H7 (cell line): ENCODE measurements around the gene ODAD3. TPM values are rescaled to one million over a fixed set of nuclear protein-coding genes. Genes with fewer than 3 reads are reported as not detected.
"Not testable (repeated sequence)": the region's sequence is repeated elsewhere in the genome, so short reads cannot be mapped to it uniquely, and the experiment has no call there.

Experiments used
- DNase-seq: peaks from one replicate; pipeline ENCODE4 v3.0.0; 2012
- H3K27me3 ChIP-seq: 2 replicates; pipeline ENCODE4 v1.6.0; 2011; ENCODE audit warnings: mild to moderate bottlenecking, low read length; ENCODE audit not compliant: control insufficient read depth, insufficient read depth
- H3K36me3 ChIP-seq: replicated peaks from 2 replicates; pipeline ENCODE4 v1.5.1; 2011; ENCODE audit warnings: low read length; ENCODE audit not compliant: control insufficient read depth, insufficient read depth
- H3K4me3 ChIP-seq: 2 replicates; pipeline ENCODE4 v1.5.1; 2011; ENCODE audit warnings: low read depth, mild to moderate bottlenecking, control low read depth, low read length, moderate library complexity; ENCODE audit not compliant: insufficient read depth
- total RNA-seq: library from RNA; depleted of rRNA; stranded (reverse); fragments of >200 nt; shearing (Covaris generic); gene quantifications from 2 replicates; pipeline ENCODE4 v1.2.3, GENCODE V29; 2014; rRNA removed

The ODAD3 gene
- total RNA-seq = 0.66 and 1.4 TPM in 2 replicates

DNA sequence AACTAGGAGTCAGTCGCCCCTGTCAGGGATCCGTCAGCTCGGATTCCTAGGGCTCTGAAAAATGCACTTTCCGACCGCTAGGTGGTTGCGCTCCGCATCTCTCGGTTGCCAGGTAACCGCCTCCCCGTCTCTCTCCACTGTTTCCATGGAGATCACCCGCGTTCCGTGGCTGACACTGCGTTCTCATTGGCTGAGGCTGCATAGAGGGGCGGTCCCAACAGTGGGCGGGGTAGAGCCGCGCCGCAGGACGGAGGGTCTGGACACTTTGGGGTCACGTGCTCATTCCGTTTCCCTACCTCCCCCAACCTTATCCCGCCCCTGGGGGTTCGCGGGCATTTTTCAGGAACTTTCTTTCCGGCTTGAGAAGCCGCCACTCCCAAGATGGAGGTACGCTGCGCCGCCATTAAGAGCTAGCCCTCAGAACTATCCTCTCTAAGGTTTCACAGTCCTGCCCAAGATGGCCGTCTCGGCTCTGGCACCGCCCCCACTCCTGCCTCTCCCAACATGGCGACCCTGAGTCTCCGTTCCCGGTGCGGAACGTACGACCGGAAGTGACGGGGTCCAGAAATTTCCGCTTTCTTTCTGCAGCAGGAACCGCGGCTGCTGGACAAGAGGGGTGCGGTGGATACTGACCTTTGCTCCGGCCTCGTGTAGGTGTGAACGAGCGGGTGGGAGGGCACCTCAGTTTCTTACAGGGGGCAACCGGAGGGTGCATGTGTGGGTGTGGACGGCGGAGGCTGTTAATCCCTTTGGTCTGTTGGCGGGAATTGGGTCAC is at the start of gene ODAD3, which contains the start of gene PRKCSH:
ODAD3 (minus strand) TSS at position 65 of the 776 bp plus-strand sequence. CDS start 105 bp downstream, outside the sequence.
PRKCSH (plus strand) TSS at position 579 of the 776 bp plus-strand sequence. CDS start 483 bp downstream, outside the sequence.
- peak within 1 kb of the TSS; percentile 96 for H3K4me3 ChIP-seq
- no peaks in the 10 kb centered on the region for H3K27me3 ChIP-seq
- DNase-seq = peak; percentile 97
- H3K36me3 ChIP-seq = peaks cover 17% of the 10 kb centered on the region

- peak; percentile 80 for DNase-seq
- Histone ChIP-seq H3K27me3 (peaks cover 34% of the 10 kb centered on the region), H3K4me3 (no peak overlapping the region), H3K36me3 (no peaks in the 10 kb centered on the region)
Observed at GRCh38 chr19:11483366-11484111, 48.6 kb upstream of the ODAD3 start.

- peak; percentile 98 for DNase-seq
- Histone ChIP-seq H3K4me3 (peak overlapping the region; percentile 39), H3K27me3 (peaks cover 37% of the 10 kb centered on the region), H3K36me3 (no peaks in the 10 kb centered on the region)
Observed at GRCh38 chr19:11482384-11483050, 47.6 kb upstream of the ODAD3 start.

- Histone ChIP-seq H3K36me3 (no peaks in the 10 kb centered on the region), H3K4me3 (peak overlapping the region; percentile 39), H3K27me3 (peaks cover 37% of the 10 kb centered on the region)
- peak; percentile 95 for DNase-seq
Observed at GRCh38 chr19:11481534-11482383, 46.8 kb upstream of the ODAD3 start.

DNA sequence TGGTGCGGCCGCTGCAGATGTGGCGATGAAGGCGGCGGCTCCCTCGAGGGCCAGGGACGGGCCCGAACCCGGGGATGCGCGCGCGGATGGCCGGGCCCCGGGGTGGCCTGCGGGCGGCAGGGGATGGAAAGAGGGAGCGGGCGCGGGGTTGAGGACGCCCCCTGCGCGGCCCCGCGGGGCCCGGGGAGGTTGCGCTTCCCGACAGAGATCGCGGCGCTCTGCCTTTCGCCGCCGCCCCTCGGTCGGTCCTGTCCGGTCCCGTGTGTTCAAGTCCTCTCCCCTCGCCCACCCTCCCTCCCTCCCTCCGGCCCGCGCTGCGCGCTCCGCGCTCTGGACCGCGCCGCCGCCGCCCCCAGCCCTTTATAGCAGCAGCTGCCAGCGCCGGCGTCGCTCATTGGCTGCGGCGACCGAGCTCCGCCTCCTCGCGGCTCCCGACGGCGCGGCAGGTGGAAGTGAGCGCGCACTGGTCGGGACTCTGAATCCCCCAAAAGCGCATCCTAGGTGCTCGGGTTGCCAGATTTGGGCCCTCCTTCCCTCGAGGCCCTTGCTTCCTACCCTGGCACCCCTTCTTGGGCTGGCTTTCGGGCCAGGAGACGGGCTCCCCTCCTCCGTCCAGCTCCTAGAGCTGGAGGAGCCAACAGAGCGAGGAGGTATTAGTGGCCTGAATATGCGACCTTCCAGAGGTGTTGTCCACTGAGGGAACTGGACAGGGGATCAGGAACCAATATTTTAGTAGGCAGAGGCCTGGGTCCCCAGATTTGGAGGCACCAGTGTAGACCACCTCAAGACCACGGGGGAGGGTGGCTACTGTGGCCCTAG is 46.0 kb upstream of the ODAD3 start, which contains the start of gene ELAVL3:
ELAVL3 (minus strand) TSS at position 332 of the 819 bp plus-strand sequence. CDS start 438 bp downstream, outside the sequence.
- Histone ChIP-seq H3K27me3 (peaks cover 37% of the 10 kb centered on the region), H3K36me3 (no peaks in the 10 kb centered on the region), H3K4me3 (peak within 1 kb of the TSS; percentile 23; the same call in 1 of the 2 replicates)
- peak; percentile 95 for DNase-seq

DNA sequence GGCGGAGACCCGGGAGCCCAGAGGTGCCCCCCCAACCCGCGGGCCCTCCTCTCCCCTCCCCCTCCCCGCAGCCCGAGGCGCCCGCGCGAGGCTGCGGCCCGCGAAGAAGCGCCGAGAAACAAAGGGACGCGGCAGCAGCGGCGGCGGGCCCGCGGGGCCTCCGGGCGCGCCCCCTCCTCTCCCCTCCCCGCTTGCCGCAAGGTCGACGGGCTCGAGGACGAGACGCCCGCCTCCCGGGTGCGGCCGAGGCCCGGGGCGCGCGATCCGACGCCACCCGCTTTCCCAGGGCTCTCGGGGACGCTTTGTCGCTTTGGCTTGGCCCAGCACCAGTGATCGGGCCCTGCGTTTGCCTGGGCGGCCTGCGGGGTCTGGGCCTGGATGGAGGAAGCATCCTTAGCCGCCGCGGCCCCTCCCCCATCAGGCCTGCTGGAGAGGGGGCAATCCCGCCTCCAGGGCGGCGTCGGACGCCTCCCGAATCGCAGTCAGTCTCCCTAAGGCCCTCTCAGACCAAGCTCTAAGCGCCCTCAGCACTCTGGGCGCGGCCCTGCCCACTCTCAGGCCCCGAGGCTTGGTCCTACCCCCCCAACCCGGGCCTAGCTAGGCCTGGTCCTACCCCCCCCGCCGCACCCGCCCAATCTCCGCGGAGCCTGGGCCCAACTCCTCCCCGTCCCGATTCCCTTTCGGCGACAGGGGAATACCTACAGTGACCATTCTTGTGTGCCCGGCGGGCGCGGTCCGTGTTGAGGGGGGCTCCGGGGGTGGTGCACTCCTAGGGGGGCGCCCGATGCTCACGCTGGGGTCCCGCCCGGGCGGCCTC is 45.2 kb upstream of the ODAD3 start:
- peak; percentile 77 for DNase-seq
- Histone ChIP-seq H3K4me3 (peak overlapping the region; percentile 23; the same call in 1 of the 2 replicates), H3K36me3 (no peaks in the 10 kb centered on the region), H3K27me3 (peaks cover 37% of the 10 kb centered on the region)

DNA sequence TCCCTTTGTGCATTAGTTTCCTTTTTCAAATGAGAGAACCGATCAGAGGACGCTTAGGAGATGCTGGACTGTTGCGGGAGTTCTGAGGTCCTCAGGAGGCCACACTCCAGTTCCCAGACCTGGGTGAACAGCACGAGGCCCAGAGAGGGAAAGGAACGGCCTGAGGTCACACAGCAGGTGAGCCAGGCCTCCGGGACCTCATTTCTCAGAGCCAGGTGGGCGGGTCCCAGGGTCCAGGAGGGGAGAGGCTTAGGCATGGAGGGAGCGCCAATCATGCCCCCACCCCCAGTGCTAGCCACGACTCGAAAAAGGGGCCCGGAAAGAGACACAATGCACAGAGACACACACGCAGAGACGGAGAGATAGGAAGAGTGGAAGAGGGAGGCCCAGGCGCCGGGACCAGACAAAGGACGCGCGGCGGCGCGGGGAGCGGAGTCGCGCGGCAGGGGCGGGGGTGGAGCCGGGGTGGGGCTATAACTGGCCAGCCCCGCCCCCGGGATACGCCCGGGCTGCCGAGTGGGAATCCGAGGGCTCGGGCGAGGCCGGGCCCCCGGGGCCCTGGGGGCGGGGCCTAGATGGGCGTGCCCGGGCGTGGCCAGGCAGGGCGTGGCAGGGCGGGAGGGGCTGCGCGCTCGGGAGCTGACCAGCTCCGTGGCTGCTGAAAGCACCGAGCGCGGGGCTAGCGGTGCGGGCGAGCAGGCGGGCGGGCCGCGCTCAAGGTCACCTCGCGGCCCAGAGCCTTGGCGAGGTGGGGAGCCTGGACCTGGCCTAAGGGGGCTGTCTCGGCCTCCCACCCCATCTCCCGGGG is 44.4 kb upstream of the ODAD3 start:
- peak overlapping the region; percentile 29 for H3K4me3 ChIP-seq
- H3K36me3 ChIP-seq = no peaks in the 10 kb centered on the region
- DNase-seq = peak; percentile 100
- H3K27me3 ChIP-seq = peaks cover 37% of the 10 kb centered on the region

DNA sequence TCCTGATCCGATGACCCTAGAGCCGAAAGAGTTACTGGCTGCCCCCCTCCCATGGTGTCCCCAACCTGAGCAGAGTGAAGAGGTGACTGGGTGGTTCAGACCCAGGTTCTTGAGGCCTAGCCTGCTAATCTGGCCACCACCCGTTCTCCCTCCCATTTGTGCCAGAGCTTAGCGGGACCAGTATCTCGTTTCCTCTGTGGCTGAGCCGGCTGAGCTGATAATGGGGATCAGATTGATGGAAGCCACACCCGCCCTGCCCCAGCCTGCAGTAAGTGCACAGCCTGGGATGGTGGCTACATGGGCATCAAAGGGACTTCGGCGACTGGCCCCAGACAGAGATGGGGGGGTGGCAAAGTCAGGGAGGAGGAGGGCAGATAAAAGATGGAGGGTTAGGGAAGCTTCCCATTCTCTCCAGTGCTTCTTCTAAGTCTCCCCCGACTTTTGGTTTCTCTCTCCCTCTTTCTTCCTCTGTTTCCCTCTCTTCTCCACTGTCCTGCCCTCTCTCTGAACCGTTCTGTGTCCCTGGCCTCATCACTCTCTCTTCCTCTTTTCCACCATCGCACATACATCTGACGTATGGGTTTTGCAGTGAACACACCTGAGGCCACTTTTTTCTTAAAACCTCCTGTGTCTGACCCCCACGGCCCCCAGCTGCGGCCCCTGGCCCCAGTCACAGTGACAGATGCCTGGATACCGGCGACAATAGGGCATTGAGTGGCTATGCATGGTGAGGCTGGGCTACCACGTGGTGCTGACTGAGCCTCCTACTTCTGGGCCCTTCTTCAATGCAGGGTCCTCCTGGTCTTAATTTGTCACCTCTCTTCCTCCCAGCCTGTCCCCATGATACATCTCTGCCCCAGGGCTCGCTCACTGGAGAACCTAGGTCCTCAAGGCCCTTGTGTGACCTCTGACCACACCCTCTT is 43.5 kb upstream of the ODAD3 start:
- no peaks in the 10 kb centered on the region for H3K36me3 ChIP-seq
- H3K27me3 ChIP-seq = peaks cover 37% of the 10 kb centered on the region
- DNase-seq = peak; percentile 35
- no peak overlapping the region for H3K4me3 ChIP-seq

DNA sequence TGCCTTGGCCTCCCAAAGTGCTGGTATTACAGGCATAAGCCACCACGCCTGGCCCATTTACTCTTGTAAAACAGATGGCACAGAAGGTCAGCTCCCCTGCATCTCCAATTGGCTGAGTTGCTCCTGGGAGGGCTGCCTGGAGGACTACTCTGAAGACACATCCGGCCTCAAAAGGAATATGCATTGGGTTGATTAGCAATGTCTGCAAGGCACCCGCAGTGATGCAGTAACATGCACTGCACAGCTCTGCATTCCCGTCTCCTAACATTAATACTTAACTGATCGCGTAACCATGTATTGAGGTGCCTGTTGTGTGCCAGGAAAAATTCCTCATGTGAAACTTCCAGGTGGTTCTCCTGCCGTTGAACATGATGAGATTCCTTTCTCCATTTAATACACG is 40.9 kb upstream of the ODAD3 start:
- Histone ChIP-seq H3K36me3 (no peaks in the 10 kb centered on the region), H3K27me3 (peaks cover 21% of the 10 kb centered on the region), H3K4me3 (no peak overlapping the region)
- DNase-seq = no peak

DNA sequence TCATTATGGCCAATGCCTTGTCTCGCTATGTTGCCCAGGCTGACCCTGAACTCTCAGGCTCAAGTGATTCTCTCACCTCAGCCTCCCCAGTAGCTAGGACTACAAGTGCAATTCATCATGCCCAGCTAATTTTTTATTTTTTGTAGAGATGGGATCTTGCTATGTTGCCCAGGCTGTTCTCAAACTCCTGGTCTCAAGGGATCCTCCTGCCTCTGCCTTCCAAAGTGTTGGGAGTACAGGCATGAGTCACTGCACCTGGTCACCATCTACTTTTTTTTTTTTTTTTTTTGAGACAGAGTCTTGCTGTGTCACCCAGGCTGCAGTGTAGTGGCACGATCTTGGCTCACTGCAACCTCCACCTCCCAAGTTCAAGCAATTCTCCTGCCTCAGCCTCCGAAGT is 40.4 kb upstream of the ODAD3 start:
- not testable (repeated sequence) for H3K4me3 ChIP-seq, DNase-seq, H3K36me3 ChIP-seq
- H3K27me3 ChIP-seq = peaks cover 16% of the 10 kb centered on the region

- no peaks in the 10 kb centered on the region for H3K36me3 ChIP-seq
- DNase-seq = no peak
- H3K27me3 ChIP-seq = peaks cover 4% of the 10 kb centered on the region; the same call in 1 of the 2 replicates
- H3K4me3 ChIP-seq = no peak overlapping the region
Observed at GRCh38 chr19:11473725-11474124, 38.8 kb upstream of the ODAD3 start.
